ENCODE measurements around the gene PRRG2. TPM values are rescaled to one million over a fixed set of nuclear protein-coding genes. Genes with fewer than 3 reads are reported as not detected.
"Not testable (repeated sequence)": the region's sequence is repeated elsewhere in the genome, so short reads cannot be mapped to it uniquely, and the experiment has no call there.

Gene PRRG2
- total and polyA plus RNA-seq, 12 donors = 0.34 to 2.4 (median 0.72) TPM

DNA sequence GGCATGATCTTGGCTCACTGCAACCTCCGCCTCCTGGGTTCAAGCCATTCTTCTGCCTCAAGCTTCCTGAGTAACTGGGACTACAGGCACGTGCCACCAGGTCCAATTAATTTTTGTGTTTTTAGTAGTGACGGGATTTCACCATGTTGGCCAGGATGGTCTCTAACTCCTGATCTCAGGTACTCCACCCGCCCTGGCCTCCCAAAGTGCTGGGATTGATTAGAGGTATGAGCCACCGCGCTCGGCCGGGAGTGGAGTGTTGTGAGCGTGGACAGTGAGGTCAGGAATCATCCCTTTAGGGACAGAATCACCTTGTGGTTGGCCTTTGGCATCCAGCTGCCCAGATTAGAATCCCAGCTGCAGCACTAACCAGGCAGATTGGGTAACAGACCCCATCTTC lies 48.5 kb downstream of the PRRG2 start:
- TF ChIP-seq, protein P1, sequence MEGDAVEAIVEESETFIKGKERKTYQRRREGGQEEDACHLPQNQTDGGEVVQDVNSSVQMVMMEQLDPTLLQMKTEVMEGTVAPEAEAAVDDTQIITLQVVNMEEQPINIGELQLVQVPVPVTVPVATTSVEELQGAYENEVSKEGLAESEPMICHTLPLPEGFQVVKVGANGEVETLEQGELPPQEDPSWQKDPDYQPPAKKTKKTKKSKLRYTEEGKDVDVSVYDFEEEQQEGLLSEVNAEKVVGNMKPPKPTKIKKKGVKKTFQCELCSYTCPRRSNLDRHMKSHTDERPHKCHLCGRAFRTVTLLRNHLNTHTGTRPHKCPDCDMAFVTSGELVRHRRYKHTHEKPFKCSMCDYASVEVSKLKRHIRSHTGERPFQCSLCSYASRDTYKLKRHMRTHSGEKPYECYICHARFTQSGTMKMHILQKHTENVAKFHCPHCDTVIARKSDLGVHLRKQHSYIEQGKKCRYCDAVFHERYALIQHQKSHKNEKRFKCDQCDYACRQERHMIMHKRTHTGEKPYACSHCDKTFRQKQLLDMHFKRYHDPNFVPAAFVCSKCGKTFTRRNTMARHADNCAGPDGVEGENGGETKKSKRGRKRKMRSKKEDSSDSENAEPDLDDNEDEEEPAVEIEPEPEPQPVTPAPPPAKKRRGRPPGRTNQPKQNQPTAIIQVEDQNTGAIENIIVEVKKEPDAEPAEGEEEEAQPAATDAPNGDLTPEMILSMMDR (IDR thresholded peaks at IDR 0.05) = no peak
- Histone ChIP-seq H3K27ac (peak overlapping the region in 3 of 10 donors; percentile 9 to 39 (median 16)), H3K9me3 (no peaks in the 10 kb centered on the region), H3K27me3 (no peaks in the 10 kb centered on the region), H3K36me3 (peaks cover 0 to 40% (median 0%) of the 10 kb centered on the region in 9 donors), H3K4me1 (peaks cover 3 to 31% (median 13%) of the 10 kb centered on the region in 9 donors), H3K4me3 (no peak overlapping the region)
- ATAC-seq (no peak), DNase-seq (no peak)
- WGBS, 2 donors = 87 to 93% methylated on average over 9 of the region's 9 CpGs
- intact Hi-C loops (cut with DNase I) = no loop called here

DNA sequence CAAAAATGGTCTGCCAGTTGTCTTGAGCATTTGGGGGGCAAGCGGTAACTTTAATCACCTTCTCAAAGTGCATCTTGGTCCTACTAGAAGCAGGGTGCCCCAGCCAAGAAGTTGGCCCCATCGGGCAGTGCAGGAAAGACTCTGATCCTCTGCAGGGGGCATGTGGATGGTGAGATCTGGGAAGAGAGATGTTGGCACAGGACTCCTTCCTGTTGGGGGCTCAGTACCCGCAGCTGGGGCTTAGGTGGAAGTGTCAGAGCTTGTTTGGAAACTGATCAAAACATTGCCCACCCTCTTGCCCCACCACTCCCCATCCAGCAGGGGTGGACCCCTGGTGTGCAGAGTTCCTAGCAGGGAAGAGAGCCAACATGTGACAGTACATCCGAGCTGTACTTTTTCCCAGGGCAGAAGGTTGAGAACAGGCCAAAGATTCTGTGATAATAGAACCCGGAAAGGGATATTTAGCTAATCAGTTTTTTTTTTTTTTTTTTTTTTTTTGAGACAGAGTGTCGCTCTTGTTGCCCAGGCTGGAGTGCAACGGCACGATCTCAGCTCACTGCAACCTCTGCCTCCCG lies 50.0 kb downstream of the PRRG2 start:
- Histone ChIP-seq H3K9me3 (no peaks in the 10 kb centered on the region), H3K4me3 (no peak overlapping the region), H3K36me3 (peaks cover 0 to 40% (median 3%) of the 10 kb centered on the region in 9 donors), H3K27me3 (no peaks in the 10 kb centered on the region), H3K4me1 (peaks cover 5 to 40% (median 23%) of the 10 kb centered on the region in 9 donors), H3K27ac (peak overlapping the region in 4 of 10 donors; percentile 21 to 49 (median 37))
- intact Hi-C loops (cut with DNase I) = no loop called here
- DNase-seq = no peak
- ATAC-seq = peak in 7 of 8 donors; percentile 21 to 63 (median 37)
- WGBS, 2 donors = 28 to 32% methylated on average over 9 of the region's 9 CpGs
- TF ChIP-seq, protein P1 (IDR thresholded peaks at IDR 0.05) = no peak

DNA sequence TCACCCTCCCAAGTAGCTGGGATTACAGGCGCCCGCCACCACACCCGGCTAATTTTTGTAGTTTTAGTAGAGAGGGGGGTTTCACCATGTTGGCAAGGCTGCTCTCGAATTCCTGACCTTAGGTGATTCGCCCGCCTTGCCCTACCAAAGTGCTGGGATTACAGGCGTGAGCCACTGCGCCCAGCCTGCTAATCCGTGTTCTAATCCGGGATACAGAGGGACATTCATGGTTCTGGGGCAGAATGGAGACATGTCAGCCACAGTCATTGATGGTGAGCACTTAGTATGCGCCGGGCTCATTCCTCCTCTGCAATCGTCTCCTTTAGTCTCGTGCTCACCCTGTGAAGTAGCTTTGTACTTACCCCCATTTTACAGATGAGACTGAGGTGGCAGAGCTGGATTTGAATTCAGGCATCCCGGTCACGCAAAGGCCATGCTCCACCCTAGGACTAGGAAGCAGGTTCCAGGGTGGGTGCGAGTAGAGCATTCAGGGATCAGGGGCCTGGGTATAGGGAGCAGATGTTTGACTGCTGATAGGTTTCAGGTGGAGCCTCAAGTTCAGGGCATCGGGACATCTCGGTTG lies 50.6 kb downstream of the PRRG2 start:
- H3K27me3 ChIP-seq = no peaks in the 10 kb centered on the region
- 86 to 91% methylated on average over 19 of the region's 19 CpGs for WGBS, 2 donors
- intact Hi-C loops (cut with DNase I) = no loop called here
- DNase-seq = no peak
- TF ChIP-seq, protein P1 (IDR thresholded peaks at IDR 0.05) = no peak
- H3K36me3 ChIP-seq = peaks cover 0 to 40% (median 3%) of the 10 kb centered on the region in 9 donors
- H3K9me3 ChIP-seq = no peaks in the 10 kb centered on the region
- ATAC-seq = no peak
- H3K4me3 ChIP-seq = no peak overlapping the region
- peak overlapping the region in 2 of 10 donors; percentile 14 to 49 for H3K27ac ChIP-seq
- H3K4me1 ChIP-seq = peaks cover 5 to 45% (median 28%) of the 10 kb centered on the region in 9 donors

DNA sequence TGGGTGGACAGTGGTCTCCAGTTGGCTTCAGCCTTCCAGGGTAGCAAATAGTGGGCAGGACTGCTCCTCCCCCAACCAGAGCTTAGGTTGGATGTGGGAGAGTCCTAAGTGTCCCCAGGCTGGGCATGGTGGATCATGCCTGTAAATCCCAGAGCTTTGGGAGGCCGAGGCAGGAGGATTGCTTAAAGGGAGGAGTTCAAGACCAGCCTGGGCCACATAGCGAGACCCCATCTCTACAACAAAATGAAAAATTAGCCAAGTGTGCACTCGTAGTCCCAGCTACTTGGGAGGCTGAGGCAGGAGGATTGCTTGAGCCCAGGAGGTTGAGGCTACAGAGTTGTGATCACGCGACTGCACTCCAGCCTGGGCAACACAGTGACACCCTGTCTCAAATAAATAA lies 51.5 kb downstream of the PRRG2 start:
- no peak overlapping the region for H3K27ac ChIP-seq
- TF ChIP-seq, protein P1 (IDR thresholded peaks at IDR 0.05) = no peak
- intact Hi-C loops (cut with DNase I) = no loop called here
- no peak overlapping the region for H3K4me3 ChIP-seq
- H3K4me1 ChIP-seq = peaks cover 5 to 54% (median 30%) of the 10 kb centered on the region in 9 donors
- H3K9me3 ChIP-seq = no peaks in the 10 kb centered on the region
- WGBS, 2 donors = 96 to 99% methylated on average over 5 of the region's 5 CpGs
- DNase-seq (no peak), ATAC-seq (no peak)
- H3K27me3 ChIP-seq = no peaks in the 10 kb centered on the region
- H3K36me3 ChIP-seq = peaks cover 0 to 33% (median 3%) of the 10 kb centered on the region in 9 donors

DNA sequence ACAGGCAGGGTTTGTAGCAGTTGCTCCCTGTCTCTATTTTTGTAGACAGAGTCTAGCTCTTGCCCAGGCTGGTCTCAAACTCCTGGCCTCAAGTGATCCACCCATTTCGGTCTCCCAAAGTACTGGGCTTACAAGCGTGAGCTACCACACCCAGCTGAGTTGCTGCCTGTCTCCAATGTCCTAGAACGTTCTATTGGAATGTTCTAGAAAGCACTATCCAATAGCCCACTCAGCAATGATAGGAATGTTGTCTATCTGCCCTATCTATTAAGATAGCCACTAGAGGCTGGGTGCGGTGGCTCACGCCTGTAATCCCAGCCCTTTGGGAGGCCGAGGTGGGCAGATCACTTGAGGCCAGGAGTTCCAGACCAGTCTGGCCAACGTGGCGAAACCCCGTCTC lies 52.2 kb downstream of the PRRG2 start:
- H3K27me3 ChIP-seq; H3K27ac ChIP-seq; H3K9me3 ChIP-seq; intact Hi-C loops (cut with DNase I); DNase-seq; ATAC-seq; H3K4me3 ChIP-seq: not testable (repeated sequence)
- Histone ChIP-seq H3K4me1 (peaks cover 5 to 61% (median 33%) of the 10 kb centered on the region in 9 donors), H3K36me3 (peaks cover 0 to 28% (median 3%) of the 10 kb centered on the region in 9 donors)
- WGBS, 2 donors = 69 to 72% methylated on average over 9 of the region's 9 CpGs

All from heart right ventricle (tissue), 16 donors.